ENCODE data around the gene GLYAT. TPM values are rescaled to one million over a fixed set of nuclear protein-coding genes. Genes with fewer than 3 reads are reported as not detected.

The GLYAT gene
- total RNA-seq, 1 experiment from 2014 or later, result not detected

DNA sequence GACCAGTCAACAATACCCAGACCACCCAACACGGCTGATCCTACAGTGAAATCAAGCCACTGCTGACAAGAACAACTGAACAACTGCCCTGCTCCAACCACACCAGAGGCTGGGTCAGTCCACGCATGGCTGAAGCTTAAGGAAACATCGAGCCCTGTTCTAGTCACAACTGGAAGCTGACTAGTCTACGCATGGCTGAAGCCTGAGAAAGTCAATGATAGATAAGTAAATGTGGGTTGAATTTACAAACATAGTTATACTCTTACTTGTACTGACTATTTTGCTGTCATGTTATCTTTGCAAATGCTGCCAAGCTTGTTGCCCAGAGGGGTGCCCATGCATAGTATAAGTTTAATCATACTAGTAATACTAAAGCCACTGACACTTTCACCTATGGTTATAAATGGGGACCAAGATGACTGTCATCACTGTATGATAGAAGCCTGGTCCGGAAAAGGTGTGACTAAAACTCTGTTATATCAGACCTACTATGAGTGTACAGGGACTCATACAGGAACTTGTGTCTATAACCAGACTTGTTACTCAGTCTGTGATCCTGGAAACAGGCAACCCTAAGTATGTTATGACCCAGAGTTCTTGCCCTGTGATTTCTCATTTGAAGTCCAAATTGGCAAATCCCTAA lies 43.4 kb upstream of the GLYAT start:
- H3K4me1 Mint-ChIP-seq (ENCODE audit: low read depth, unreplicated experiment), result peaks cover 13% of the 10 kb centered on the region
- no TSS peak for BruUV-seq (replicated peaks)
- CTCF ChIA-PET, result interaction anchor here (1.1 kb wide), 1 partner anchor 207 kb away, joined by 4 read pairs; no protein-coding TSS in a partner anchor
- DNase-seq, result no peak
- TF ChIP-seq, protein P1, sequence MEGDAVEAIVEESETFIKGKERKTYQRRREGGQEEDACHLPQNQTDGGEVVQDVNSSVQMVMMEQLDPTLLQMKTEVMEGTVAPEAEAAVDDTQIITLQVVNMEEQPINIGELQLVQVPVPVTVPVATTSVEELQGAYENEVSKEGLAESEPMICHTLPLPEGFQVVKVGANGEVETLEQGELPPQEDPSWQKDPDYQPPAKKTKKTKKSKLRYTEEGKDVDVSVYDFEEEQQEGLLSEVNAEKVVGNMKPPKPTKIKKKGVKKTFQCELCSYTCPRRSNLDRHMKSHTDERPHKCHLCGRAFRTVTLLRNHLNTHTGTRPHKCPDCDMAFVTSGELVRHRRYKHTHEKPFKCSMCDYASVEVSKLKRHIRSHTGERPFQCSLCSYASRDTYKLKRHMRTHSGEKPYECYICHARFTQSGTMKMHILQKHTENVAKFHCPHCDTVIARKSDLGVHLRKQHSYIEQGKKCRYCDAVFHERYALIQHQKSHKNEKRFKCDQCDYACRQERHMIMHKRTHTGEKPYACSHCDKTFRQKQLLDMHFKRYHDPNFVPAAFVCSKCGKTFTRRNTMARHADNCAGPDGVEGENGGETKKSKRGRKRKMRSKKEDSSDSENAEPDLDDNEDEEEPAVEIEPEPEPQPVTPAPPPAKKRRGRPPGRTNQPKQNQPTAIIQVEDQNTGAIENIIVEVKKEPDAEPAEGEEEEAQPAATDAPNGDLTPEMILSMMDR (IDR thresholded peaks at IDR 0.05; ENCODE audit: unreplicated experiment), result no peak
- no peaks in the 10 kb centered on the region for H3K9me3 Mint-ChIP-seq (ENCODE audit: low read depth, unreplicated experiment)
- intact Hi-C loops (cut with micrococcal nuclease; ENCODE audit: unreplicated experiment), result no loop called here
- peaks cover 10% of the 10 kb centered on the region for H3K36me3 Mint-ChIP-seq (ENCODE audit: insufficient read depth, unreplicated experiment)
- no peak overlapping the region for H3K4me3 Mint-ChIP-seq (ENCODE audit: low read depth, unreplicated experiment)
- H3K27me3 Mint-ChIP-seq (ENCODE audit: unreplicated experiment), result peaks cover 11% of the 10 kb centered on the region
- H3K27ac Mint-ChIP-seq (ENCODE audit: unreplicated experiment), result no peak overlapping the region

DNA sequence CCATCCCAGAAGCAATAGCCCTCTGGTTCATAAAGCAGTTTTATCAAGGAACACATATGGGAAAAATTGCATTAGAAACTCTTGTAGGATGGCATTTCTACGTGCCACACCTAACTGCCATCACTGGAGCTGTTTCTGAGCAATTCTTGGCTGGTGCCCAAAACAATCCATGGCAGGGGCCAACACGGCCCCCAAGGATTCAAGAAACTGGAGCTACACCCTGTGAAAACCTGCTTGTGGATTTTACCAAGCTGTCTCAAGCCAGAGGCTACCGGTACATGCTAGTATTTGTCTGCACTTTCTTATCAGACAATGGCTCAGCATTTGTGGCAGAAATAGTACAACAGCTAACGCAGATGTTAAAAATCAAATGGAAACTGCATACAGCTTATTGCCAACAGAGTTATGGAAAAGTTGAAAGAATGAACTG lies 42.4 kb upstream of the GLYAT start:
- Mint-ChIP-seq H3K9me3 (ENCODE audit: low read depth, unreplicated experiment) (no peaks in the 10 kb centered on the region), H3K4me3 (ENCODE audit: low read depth, unreplicated experiment) (no peak overlapping the region), H3K27me3 (ENCODE audit: unreplicated experiment) (peaks cover 11% of the 10 kb centered on the region), H3K4me1 (ENCODE audit: low read depth, unreplicated experiment) (peaks cover 14% of the 10 kb centered on the region), H3K36me3 (ENCODE audit: insufficient read depth, unreplicated experiment) (peaks cover 10% of the 10 kb centered on the region), H3K27ac (ENCODE audit: unreplicated experiment) (no peak overlapping the region)
- no TSS peak for BruUV-seq (replicated peaks)
- DNase-seq, result no peak
- intact Hi-C loops (cut with micrococcal nuclease; ENCODE audit: unreplicated experiment), result no loop called here
- TF ChIP-seq, protein P1 (IDR thresholded peaks at IDR 0.05; ENCODE audit: unreplicated experiment), result no peak
- CTCF ChIA-PET, result no interaction called here

DNA sequence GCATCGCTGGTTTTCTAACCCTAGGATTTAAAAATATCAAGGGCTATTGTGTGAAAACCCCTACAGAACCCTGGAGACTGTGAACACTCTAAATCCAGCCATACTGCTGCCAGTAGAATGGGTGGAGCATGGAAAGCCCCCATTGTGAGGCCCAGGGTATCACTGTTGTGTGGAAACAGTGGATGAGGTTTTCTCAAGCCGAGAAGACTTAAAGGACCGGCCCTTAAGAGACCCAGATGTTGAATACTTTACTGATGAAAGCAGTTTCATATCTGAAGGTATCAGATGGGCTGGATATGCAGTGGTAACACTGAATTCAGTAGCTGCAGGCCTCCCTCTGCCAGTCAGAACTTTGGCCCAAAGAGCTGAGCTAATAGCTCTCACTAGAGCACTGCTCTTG lies 41.6 kb upstream of the GLYAT start:
- TF ChIP-seq, protein P1 (IDR thresholded peaks at IDR 0.05; ENCODE audit: unreplicated experiment), result no peak
- no peak overlapping the region for H3K27ac Mint-ChIP-seq (ENCODE audit: unreplicated experiment)
- BruUV-seq (replicated peaks), result no TSS peak
- peaks cover 10% of the 10 kb centered on the region for H3K36me3 Mint-ChIP-seq (ENCODE audit: insufficient read depth, unreplicated experiment)
- peaks cover 11% of the 10 kb centered on the region for H3K27me3 Mint-ChIP-seq (ENCODE audit: unreplicated experiment)
- H3K9me3 Mint-ChIP-seq (ENCODE audit: low read depth, unreplicated experiment), result no peaks in the 10 kb centered on the region
- DNase-seq, result no peak
- H3K4me1 Mint-ChIP-seq (ENCODE audit: low read depth, unreplicated experiment), result peaks cover 14% of the 10 kb centered on the region
- intact Hi-C loops (cut with micrococcal nuclease; ENCODE audit: unreplicated experiment), result no loop called here
- CTCF ChIA-PET, result no interaction called here
- H3K4me3 Mint-ChIP-seq (ENCODE audit: low read depth, unreplicated experiment), result no peak overlapping the region

DNA sequence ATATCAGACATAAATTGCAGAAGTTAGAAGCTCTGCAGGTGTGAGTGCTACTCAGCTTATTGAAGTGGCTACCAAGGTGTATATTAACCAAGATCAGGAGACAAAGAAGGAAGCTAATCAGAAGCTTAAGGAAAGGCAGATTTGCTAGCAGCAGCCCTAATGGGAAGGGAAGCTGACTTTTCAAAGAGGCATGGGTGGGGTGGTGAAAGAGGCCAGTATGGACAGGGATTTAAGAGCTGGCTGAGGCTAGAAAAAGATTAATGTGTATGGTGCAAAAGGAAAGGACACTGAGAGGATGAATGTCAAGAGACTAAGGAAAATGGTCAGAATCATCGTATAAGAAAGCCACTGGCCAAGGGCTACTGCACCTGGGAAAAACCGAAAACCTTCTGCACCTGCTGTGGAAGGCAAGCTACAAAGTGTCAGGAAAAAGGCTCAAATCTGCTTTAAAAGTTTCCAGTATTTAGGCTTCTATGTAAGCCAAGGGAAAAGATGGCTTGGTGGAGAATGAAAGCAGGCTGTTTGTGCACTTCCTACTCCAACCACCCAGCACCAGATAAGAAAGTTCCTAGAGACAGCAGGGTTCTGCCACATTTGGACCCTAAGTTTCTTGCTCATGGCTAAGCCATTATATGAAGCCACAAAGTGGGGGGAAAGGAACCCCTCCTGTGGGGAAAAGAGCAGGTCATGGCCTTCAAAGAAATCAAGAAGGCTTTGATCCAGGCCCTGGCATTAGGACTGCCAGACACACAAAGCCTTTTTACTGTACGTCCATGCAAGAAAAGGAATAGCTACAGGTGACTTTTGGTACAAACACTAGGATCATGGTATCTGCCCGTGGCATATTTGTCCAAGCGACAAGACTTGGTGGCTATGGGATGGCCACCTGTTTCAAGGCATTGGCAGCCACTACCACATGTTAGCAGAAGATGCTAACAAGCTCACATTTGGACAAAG lies 40.9 kb upstream of the GLYAT start:
- TF ChIP-seq, protein P1 (IDR thresholded peaks at IDR 0.05; ENCODE audit: unreplicated experiment), result no peak
- Mint-ChIP-seq H3K27ac (ENCODE audit: unreplicated experiment) (no peak overlapping the region), H3K36me3 (ENCODE audit: insufficient read depth, unreplicated experiment) (peaks cover 10% of the 10 kb centered on the region), H3K4me1 (ENCODE audit: low read depth, unreplicated experiment) (peaks cover 14% of the 10 kb centered on the region), H3K27me3 (ENCODE audit: unreplicated experiment) (peaks cover 11% of the 10 kb centered on the region), H3K9me3 (ENCODE audit: low read depth, unreplicated experiment) (no peaks in the 10 kb centered on the region), H3K4me3 (ENCODE audit: low read depth, unreplicated experiment) (no peak overlapping the region)
- no TSS peak for BruUV-seq (replicated peaks)
- intact Hi-C loops (cut with micrococcal nuclease; ENCODE audit: unreplicated experiment), result no loop called here
- no peak for DNase-seq
- CTCF ChIA-PET, result no interaction called here
